ENCODE results near the gene B4GALT5.

GRCh38 chr20:49584418-49585382 lies 129.0 kb downstream of the B4GALT5 start:
- TF ChIP-seq EP300 (IDR thresholded peaks at IDR 0.05) = no peak
- TF ChIP-seq CTCF (IDR thresholded peaks at IDR 0.05) = no peak
- no peak for TF ChIP-seq POLR2A (IDR thresholded peaks at IDR 0.05)
- TF ChIP-seq POLR2AphosphoS5 (IDR thresholded peaks at IDR 0.05) = no peak
